ENCODE data around the gene CTLA4.
"Not testable (repeated sequence)": the region's sequence is repeated elsewhere in the genome, so short reads cannot be mapped to it uniquely, and the experiment has no call there.

Gene CTLA4

DNA sequence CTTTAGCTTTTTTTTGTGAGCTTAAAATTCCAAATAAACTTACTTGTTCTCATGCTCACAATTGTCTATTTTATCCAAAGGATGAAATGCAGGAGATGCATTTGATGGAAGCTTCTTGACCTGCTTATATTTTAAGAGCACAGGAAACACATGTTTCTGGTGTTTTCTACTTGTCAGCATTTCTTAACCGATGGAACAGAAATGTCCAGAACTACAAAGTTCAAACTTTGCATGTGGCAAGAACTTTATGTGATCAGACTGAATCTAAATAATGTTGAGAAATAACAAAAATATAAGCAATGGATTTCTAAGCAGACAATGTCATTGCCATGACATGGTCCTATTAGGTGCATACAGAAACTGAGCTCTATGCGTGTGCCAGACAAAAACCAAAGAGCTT is 9.9 kb upstream of the CTLA4 start:
- no peak for DNase-seq (ENCODE audit: low read depth)

DNA sequence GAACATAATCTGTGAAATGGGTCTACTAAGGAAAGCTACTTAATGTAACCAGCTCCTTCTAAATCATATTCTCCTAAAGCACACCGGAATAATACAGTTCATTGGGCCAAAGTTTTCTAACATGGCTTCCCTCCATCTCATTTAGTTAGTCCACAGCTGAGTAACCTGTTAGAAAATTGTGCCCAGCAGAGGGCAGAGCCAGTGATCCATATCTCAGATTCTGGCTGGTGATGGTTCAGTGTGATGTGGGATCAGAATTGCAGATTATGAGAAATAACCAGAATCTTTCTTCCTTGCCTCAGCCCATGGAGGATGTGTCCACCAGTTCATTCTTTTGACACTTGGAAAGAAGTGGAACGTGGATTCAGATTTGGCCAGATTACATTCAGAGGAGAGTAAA is 9.4 kb upstream of the CTLA4 start:
- no peak for DNase-seq (ENCODE audit: low read depth)

DNA sequence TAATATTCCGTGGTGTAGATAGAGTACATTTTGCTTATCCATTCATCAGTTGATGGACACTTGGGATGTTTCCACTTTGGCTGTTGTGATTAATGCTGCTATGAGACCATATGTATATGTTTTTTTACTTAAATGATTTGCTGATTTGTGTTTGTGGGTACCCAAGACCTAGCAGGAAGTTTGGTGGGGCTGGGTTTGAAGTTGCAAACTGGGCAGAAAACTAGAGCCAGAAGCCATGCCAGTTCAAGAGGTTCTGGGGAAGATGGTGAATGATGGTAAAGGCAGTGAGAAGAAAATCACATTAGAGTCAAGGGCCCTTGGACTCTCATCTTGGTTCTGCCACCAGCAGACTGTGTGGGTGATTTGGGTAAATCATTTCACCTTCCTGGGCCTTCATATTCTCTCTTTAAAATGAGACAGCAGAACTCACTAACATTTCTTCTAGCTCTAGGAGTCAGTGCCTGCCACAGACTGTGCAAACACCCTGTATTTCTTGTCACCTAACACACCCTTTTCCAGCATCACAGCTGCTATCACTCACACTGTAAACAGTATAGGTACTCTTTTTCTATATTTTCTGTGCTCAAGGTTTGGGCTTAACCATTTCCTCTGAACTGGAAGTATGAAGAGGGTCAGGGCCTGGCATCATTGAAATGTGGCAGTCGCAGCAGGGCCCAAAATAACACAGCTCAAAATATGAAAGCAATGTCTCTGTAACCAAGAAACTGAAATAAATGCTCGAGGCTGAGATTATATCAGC is 8.4 kb upstream of the CTLA4 start:
- no peak for DNase-seq (ENCODE audit: low read depth)

DNA sequence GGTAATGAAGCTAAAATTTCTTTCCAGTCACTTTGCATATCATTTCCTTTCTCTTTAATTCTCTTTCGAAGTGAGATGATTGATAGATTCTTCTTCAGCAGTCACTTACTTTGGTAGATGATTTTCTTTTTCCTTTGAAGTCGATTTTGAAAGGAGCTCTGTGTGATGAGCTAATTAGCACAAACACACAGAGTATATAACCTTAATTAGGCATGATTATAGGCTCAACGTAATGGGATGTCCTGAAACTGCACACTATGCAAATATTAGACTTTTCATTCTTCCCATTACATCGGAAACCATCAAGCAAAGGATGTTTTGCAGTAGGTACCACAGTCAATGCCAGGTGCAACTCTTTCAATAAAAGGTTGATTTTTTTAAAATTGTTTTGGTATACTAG is 6.4 kb upstream of the CTLA4 start:
- DNase-seq (ENCODE audit: low read depth) = no peak

DNA sequence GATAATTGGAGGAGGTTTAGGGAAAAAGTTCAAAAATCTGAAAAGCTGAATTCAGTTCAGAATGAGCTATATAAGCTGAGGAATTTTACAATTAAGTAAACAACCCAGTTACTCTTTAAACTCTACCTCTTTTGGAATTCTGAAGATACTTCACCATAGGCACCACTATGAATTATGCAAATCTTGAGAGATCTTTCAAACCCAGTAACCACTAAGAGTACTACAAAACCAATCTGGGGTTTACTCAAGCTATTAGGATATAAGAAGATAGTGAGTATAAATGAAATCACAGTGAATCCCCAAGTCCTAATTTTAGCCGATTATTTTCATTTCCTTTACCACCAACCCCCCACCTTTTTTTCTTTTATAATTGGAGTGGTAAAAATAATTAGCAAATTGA is 6.0 kb upstream of the CTLA4 start:
- DNase-seq (ENCODE audit: low read depth) = no peak

DNA sequence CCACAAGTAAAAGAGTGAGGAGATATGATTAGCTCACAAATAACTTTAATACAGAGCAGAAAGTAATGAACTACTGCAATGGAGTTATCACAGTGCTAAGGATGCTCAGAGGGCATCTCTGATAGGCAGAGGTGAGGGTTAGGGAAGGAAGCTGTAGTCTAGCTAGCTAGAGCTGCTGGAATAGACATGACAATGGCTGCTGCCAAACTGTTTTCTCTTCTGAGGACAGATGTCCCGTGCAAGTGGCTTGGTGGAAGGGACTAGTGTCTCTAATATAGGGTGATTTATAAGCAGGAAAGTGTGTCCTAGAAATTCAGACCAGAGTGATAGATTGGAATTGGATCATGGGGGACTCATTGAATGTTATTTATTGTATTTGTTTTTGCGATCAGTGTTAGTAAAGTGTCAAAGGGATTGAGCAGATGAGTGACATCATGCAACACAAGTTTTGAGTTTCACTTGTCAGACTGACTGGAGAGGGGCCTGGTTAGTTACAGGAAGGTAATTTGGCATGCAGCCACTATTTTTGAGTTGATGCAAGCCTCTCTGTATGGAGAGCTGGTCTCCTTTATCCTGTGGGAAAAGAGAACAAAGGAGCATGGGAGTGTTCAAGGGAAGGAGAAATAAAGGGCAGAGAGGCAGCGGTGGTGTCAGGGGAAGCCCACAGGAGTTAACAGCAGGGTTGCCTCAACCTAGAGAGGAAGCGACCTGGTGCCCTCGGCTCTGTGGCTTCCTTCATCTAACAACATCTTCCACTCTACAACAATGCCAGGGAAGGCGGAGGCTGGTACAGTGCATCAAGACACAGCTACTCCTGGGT is 1.9 kb downstream of the CTLA4 start:
- DNase-seq (ENCODE audit: low read depth) = peak; percentile 43

DNA sequence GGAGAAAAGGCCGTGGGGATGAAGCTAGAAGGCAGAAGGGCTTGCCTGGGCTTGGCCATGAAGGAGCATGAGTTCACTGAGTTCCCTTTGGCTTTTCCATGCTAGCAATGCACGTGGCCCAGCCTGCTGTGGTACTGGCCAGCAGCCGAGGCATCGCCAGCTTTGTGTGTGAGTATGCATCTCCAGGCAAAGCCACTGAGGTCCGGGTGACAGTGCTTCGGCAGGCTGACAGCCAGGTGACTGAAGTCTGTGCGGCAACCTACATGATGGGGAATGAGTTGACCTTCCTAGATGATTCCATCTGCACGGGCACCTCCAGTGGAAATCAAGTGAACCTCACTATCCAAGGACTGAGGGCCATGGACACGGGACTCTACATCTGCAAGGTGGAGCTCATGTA is 2.9 kb downstream of the CTLA4 start:
- no peak for DNase-seq (ENCODE audit: low read depth)

DNA sequence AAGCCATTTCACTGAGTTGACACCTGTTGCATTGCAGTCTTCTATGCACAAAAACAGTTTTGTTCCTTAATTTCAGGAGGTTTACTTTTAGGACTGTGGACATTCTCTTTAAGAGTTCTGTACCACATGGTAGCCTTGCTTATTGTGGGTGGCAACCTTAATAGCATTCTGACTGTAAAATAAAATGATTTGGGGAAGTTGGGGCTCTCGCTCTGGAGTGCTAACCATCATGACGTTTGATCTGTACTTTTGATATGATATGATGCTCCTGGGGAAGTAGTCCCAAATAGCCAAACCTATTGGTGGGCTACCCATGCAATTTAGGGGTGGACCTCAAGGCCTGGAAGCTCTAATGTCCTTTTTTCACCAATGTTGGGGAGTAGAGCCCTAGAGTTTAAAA is 3.4 kb downstream of the CTLA4 start:
- DNase-seq (ENCODE audit: low read depth) = no peak

DNA sequence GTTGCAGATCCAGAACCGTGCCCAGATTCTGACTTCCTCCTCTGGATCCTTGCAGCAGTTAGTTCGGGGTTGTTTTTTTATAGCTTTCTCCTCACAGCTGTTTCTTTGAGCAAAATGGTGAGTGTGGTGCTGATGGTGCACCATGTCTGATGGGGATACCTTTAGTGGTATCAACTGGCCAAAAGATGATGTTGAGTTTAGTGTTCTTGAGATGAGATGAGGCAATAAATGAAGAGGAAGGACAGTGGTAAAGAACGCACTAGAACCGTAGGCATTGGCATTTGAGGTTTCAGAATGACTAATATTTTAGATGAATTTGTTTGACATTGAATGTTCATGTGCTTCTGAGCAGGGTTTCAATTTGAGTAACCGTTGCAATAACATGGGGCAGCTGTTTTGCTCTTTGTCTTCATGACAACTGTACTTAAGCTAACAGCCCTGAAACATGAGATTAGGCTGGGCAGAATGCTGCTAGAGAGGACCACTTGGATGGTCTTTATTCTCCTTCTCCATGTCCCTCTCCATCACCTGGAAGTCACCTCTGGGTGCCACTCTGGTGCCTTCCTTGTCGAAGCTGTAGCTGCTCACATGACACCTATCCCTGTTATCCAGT is 3.9 kb downstream of the CTLA4 start:
- DNase-seq (ENCODE audit: low read depth) = no peak

DNA sequence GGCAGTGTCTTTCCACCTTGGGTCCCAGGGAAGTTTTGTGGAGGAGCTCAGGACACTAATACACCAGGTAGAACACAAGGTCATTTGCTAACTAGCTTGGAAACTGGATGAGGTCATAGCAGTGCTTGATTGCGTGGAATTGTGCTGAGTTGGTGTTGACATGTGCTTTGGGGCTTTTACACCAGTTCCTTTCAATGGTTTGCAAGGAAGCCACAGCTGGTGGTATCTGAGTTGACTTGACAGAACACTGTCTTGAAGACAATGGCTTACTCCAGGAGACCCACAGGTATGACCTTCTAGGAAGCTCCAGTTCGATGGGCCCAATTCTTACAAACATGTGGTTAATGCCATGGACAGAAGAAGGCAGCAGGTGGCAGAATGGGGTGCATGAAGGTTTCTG is 5.9 kb downstream of the CTLA4 start:
- no peak for DNase-seq (ENCODE audit: low read depth)

DNA sequence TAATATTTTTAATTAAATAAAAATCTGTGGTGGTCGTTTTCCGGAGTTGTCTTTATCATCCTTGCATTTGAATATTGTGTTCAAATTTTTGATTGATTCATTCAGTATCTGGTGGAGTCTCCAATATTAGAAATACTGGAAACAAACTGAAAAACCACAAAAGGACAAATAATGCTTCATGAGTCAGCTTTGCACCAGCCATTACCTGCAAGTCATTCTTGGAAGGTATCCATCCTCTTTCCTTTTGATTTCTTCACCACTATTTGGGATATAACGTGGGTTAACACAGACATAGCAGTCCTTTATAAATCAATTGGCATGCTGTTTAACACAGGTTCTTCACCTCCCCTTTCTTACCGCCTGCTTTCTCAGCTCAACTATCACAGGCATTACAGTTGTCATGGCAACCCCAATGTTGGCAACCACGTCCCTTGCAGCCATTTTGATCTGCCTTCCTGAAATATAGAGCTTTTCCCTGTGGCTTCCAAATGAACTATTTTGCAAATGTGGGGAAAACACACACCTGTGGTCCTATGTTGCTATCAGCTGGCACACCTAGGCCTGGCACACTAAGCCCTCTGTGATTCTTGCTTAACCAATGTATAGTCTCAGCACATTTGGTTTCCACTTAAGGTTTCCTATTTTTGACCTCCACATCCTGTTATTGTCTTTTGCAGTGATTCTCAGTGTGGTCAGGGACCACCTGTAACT is 6.5 kb downstream of the CTLA4 start:
- no peak for DNase-seq (ENCODE audit: low read depth)

DNA sequence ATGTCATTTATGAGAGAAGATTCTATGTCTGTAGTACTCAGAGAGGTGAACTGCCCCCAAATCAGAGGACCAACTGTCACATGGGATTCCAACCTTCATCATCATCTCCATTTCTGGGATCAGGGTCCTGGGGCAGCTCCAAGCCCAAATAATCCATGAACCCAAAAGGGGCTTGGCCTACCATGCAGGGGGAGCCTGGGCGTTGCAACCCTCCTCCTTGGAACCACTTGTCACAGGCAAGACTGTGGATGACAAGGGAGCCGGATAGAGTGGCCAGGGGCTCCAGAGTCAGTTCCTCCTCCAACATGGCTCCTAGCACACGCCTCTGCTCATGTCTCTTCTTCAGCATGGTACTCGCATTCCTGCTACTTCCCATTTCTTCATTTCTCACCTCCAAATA is 7.9 kb downstream of the CTLA4 start:
- no peak for DNase-seq (ENCODE audit: low read depth)

DNA sequence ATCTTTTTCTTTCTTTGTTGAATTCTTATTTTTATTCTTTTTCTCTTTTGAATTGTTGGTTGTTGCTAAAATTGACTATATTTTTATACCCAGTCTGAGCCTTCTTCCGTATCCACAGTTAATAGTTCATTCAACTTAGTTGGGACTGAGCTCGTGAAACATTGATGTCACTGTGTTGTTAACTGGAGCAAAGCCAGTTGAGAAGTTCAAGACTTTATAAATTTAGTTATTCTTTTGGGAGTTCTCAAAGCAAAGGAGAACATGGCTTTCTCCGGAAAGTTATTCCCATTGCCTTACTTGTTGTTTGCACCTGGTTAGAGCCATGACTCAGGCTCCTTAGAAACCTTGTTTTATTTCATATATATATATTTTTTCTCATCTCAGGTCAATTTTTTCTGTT is 8.8 kb downstream of the CTLA4 start:
- DNase-seq (ENCODE audit: low read depth) = no peak

DNA sequence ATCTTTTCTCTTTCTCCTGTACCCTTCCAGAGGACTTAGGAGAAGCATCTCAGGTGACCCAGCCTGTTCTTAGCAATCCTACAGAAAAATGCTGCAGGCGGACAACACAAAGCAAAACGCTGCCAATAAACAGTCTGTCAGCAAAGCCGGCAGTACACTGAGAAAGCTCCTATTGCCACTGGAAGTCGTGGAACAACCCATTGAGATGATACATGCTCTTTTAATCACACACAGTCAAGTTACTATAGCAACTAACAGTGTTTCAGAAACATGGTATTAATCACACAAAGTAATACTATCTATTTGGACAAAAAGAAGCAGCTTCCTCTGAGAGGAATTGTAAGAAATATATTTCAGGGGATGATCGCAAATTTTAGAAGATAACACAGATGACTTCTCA is 10.5 kb downstream of the CTLA4 start:
- DNase-seq (ENCODE audit: low read depth) = no peak

DNA sequence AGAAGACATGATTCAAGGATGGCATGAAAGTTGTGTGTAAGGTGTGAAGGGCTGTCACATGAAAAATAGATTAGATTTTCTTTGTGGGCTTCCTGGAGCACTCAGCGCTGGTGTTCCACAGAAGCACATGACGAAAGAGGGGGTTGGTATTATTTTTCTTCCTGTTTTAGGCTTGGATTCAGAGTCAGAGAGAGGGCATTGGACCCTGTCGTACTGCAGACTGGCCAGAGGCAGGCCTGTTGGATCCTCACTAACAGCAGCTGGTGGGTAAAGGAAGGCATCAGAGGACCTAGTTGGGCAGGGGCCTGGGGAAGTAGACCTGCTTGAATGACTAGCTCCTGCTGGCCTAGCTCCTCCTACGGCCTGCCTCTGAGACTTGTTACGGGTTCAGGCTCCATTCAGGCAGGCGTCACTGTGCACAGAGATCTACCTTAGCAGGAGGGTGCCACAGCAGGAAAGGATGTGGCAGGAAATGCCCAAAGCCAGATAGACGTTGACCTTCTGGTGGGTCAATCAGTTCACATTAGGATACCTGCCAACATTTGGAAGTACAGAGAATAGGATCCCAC is 13.1 kb downstream of the CTLA4 start:
- DNase-seq (ENCODE audit: low read depth) = no peak

DNA sequence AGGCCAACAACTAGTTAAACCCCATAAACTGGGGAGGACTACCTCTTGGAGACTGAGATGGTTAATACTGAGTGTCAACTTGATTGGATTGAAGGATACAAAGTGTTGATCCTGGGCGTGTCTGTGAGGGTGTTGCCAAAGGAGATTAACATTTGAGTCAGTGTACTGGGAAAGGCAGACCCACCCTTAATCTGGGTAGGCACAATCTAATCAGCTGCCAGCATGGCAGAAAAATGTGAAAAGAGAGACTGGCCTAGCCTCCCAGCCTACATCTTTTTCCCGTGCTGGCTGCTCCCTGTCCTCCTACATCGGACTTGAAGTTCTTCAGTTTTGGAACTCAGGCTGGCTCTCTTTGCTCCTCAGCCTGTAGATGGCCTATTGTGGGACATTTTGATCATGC is 13.6 kb downstream of the CTLA4 start:
- DNase-seq (ENCODE audit: low read depth) = not testable (repeated sequence)

DNA sequence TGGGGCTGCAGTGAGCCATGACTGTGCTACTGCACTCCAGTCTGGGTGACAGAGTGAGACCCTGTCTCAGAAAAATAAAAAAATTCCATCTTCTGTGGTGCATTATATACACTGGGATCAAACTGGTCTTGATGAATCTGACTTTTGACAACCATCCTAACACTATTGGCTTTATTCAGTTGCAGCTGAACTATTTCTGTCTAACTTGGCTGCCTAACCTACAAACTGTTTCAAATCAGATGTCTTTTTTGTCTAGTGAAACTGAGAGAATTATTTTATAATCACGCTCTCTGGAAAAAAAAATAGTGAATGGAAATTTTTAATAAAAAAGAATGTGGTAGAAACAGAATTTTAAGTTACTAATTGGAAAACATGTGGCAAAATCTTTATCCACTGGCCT is 15.0 kb downstream of the CTLA4 start:
- DNase-seq (ENCODE audit: low read depth) = no peak

DNA sequence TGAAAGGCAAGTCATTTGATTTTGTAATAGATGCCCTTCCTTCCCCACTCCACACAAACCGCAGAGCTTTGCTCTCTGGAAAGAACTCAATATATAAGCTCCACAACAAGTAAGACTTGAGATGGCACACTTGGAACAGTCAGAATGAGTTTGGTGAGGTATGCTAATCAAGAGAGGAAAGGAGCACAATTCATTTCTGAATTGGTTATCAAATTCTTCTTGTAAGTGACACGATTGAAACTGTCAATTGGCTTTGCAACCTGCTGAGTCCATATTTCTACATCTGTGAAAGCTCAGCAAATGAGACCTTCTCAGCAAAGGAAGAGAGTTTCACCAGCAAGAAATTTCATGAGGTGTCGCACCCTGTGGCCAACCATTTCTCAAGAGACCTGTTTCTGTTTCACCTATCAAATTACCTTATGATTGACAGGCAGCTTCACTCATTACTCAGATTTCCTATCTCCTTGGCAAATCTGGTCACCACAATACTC is 19.1 kb downstream of the CTLA4 start:
- DNase-seq (ENCODE audit: low read depth) = no peak

DNA sequence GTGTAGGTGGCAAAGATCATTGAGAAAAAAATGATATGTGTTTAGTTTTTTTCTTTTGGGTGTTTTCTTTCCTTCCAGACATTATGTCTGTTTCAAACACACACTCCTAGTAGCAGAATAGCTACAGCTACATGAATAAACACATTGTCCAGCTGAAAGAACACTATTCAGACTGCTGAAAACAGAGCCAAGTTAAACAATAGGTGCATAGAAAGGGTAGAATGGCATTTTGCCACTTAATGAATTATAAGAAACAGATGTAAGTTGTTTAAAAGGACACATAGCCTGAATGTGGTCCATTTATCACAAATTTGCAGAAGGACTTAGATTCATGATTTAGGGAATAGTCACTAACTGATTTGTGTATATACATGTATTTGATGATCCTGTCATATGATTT is 20.1 kb downstream of the CTLA4 start:
- no peak for DNase-seq (ENCODE audit: low read depth)

DNA sequence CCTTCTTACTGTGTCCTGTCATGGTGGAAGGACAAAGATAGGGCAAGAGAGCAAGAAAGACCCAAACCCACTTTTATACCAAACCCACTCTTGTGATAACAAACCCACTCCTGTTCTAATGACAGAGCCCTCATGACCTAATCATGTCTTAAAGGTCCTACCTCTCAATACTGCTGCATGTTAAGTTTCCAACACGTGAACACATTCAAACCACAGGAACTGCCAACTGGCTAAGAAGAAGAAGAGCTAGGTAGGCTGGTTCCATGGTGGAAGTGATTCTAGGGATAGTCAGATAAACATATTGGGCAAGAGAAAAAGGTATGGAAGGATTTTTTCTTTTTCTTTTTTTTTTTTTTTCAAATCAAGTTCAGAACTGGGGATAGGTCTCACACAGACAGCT is 22.0 kb downstream of the CTLA4 start:
- DNase-seq (ENCODE audit: low read depth) = no peak

DNA sequence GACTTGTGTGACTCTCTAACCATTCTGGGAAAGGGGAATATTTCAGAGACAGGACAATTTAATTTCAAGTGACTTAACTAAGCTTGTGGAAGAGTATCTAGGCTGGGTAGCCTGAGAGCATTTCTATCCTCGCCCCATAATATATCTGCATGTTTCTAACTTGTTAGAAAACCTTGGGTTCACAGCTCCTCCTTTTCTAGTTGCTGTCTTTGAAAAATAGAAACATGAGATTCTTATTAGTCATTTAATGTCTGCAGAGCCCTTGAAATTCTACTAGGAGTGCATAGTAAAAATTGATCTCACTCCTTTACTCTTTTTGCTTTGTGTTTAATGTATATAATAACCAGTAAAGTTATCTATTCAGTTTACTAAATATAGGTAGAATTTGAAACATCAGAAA is 22.4 kb downstream of the CTLA4 start:
- no peak for DNase-seq (ENCODE audit: low read depth)

DNA sequence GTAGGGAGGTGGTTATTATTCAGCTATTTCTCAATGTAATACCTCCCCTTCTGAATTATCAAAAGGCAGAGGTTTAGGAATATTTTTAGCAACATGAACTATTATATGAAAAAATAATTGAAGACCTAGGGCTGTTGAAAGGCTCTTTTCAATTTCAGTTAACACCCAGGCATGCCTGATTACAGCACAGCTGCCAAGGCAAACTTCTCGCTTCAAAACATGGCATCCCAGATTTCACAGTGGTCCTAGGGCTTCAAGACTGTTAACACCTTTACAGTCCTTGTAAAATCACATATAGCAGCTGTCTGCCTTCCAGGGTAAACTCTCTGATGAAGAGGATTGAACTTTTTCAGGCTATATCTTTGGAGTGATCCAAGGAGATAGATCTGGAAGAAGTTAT is 23.2 kb downstream of the CTLA4 start:
- no peak for DNase-seq (ENCODE audit: low read depth)

All from activated T-helper 1 cell treated with Interleukin-2 at 50 U/mL for 16 hours (primary cell).